Measurements from ENCODE around the gene DCTN5.

DCTN5 gene

DNA sequence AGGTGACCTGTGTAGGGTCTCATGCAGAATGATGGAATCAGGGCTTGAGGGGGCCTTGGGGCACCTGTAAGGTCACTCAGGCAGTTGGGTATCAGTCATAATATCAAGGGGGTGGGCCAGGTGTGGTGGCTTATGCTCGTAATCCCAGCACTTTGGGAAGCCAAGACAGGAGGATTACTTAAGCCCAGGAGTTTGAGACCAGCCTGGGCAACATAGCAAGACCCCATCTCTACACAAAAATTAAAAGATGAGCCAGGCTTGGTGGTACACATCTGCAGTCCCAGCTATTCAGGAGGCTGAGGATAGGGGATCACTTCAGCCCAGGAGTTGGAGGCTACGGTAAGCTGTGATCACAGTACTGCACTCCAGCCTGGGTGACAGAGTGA is 64.2 kb downstream of the DCTN5 start:
- TF ChIP-seq TAF1 (IDR thresholded peaks at IDR 0.05; ENCODE audit: borderline replicate concordance, insufficient read depth, low read length): no peak
- no peak for TF ChIP-seq FOXP2 (optimal IDR thresholded peaks at IDR 0.05; ENCODE audit: borderline replicate concordance, extremely low read depth, extremely low read length, insufficient read depth)
- no peak for TF ChIP-seq SIN3A (IDR thresholded peaks at IDR 0.05; ENCODE audit: borderline replicate concordance, insufficient read depth, low read length)
- TF ChIP-seq, protein P1, sequence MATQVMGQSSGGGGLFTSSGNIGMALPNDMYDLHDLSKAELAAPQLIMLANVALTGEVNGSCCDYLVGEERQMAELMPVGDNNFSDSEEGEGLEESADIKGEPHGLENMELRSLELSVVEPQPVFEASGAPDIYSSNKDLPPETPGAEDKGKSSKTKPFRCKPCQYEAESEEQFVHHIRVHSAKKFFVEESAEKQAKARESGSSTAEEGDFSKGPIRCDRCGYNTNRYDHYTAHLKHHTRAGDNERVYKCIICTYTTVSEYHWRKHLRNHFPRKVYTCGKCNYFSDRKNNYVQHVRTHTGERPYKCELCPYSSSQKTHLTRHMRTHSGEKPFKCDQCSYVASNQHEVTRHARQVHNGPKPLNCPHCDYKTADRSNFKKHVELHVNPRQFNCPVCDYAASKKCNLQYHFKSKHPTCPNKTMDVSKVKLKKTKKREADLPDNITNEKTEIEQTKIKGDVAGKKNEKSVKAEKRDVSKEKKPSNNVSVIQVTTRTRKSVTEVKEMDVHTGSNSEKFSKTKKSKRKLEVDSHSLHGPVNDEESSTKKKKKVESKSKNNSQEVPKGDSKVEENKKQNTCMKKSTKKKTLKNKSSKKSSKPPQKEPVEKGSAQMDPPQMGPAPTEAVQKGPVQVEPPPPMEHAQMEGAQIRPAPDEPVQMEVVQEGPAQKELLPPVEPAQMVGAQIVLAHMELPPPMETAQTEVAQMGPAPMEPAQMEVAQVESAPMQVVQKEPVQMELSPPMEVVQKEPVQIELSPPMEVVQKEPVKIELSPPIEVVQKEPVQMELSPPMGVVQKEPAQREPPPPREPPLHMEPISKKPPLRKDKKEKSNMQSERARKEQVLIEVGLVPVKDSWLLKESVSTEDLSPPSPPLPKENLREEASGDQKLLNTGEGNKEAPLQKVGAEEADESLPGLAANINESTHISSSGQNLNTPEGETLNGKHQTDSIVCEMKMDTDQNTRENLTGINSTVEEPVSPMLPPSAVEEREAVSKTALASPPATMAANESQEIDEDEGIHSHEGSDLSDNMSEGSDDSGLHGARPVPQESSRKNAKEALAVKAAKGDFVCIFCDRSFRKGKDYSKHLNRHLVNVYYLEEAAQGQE (IDR thresholded peaks at IDR 0.05; ENCODE audit: insufficient read depth in 1 of 2, low read depth in 2 of 2, low read length in 2 of 2): no peak
- no peak for TF ChIP-seq POLR2AphosphoS5 (IDR thresholded peaks at IDR 0.05; ENCODE audit: low read depth, low read length)

DNA sequence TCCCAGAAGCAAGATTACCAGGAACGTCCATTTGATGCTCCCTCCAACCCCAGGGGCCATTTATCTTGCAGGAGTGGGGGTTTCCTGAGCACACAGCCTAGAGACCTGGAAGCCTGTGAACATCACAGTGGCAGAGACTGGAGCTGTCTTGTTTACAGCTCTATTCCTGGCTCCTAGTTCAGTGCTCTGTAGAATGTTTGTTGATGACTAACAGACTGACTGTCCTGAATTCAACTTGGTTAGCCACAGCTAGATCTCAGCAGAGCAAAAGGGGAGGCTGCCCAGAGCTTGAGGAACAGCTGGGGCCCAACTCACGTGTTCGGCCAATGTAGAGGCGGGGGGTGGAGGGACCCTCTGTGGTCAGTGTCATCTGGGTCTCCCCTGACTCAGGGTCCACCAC is 65.2 kb downstream of the DCTN5 start:
- no peak for TF ChIP-seq TAF1 (IDR thresholded peaks at IDR 0.05; ENCODE audit: borderline replicate concordance, insufficient read depth, low read length)
- no peak for TF ChIP-seq SIN3A (IDR thresholded peaks at IDR 0.05; ENCODE audit: borderline replicate concordance, insufficient read depth, low read length)
- TF ChIP-seq FOXP2 (optimal IDR thresholded peaks at IDR 0.05; ENCODE audit: borderline replicate concordance, extremely low read depth, extremely low read length, insufficient read depth): no peak
- TF ChIP-seq, protein P1 (IDR thresholded peaks at IDR 0.05; ENCODE audit: insufficient read depth in 1 of 2, low read depth in 2 of 2, low read length in 2 of 2): no peak
- TF ChIP-seq POLR2AphosphoS5 (IDR thresholded peaks at IDR 0.05; ENCODE audit: low read depth, low read length): no peak

DNA sequence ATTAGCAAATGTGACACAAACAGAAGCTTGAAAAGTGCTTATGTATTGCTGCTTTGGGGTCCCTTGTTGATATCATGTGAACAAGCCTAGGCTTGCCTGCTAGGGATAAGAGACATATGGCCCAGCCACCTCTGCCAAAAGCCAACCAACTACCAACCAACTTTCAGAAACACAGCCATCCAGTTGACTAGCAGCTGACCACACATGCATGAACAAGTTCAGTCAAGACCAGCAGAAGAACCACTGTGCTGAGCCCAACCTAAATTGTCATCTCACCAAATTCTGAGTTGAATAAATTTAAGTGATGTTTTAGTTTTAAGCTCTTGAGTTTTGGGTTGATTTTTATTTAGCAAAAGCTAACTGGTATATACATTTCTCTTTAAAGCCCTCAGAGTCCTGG is 68.3 kb downstream of the DCTN5 start:
- no peak for TF ChIP-seq POLR2AphosphoS5 (IDR thresholded peaks at IDR 0.05; ENCODE audit: low read depth, low read length)
- TF ChIP-seq SIN3A (IDR thresholded peaks at IDR 0.05; ENCODE audit: borderline replicate concordance, insufficient read depth, low read length): no peak
- TF ChIP-seq, protein P1 (IDR thresholded peaks at IDR 0.05; ENCODE audit: insufficient read depth in 1 of 2, low read depth in 2 of 2, low read length in 2 of 2): no peak
- TF ChIP-seq FOXP2 (optimal IDR thresholded peaks at IDR 0.05; ENCODE audit: borderline replicate concordance, extremely low read depth, extremely low read length, insufficient read depth): no peak
- no peak for TF ChIP-seq TAF1 (IDR thresholded peaks at IDR 0.05; ENCODE audit: borderline replicate concordance, insufficient read depth, low read length)

DNA sequence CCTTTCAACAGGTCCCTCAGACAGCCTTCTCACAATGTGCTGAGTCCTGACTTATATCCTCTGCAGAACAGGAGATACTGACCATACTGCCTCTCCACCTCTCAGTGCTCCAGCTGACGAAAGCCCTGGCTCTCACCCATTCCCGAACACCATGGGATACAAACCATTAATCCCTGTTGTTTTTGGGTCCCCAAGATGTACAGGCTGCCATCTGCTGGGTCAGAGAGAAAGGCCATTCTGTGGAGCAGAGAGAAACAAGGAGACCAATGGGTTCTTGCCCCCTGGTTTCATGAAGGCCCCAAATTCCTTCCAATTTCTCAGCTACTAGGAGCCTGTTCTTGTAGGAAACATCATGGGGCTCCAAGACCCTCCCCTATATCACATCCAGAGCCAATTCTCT is 68.7 kb downstream of the DCTN5 start:
- no peak for TF ChIP-seq POLR2AphosphoS5 (IDR thresholded peaks at IDR 0.05; ENCODE audit: low read depth, low read length)
- no peak for TF ChIP-seq TAF1 (IDR thresholded peaks at IDR 0.05; ENCODE audit: borderline replicate concordance, insufficient read depth, low read length)
- TF ChIP-seq FOXP2 (optimal IDR thresholded peaks at IDR 0.05; ENCODE audit: borderline replicate concordance, extremely low read depth, extremely low read length, insufficient read depth): no peak
- TF ChIP-seq, protein P1 (IDR thresholded peaks at IDR 0.05; ENCODE audit: insufficient read depth in 1 of 2, low read depth in 2 of 2, low read length in 2 of 2): no peak
- no peak for TF ChIP-seq SIN3A (IDR thresholded peaks at IDR 0.05; ENCODE audit: borderline replicate concordance, insufficient read depth, low read length)

DNA sequence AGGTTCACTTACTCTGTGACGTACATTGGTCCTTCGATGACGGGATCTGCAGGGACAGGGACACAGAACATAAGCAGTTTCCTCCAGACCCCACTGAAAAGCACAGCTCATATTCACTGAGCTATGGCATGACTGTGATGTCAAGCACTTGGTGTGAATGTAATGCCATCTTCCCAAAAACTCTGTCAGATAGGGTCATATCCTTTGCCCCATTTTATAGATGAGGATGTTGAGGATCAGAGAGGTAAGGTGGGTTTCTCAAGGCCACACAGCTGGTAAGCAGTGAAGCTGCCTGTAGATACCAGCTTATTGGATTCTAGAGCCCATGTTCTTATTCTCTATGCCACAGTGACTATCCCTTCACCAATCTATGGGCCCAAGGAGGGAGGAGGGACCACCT is 69.2 kb downstream of the DCTN5 start:
- TF ChIP-seq TAF1 (IDR thresholded peaks at IDR 0.05; ENCODE audit: borderline replicate concordance, insufficient read depth, low read length): no peak
- no peak for TF ChIP-seq FOXP2 (optimal IDR thresholded peaks at IDR 0.05; ENCODE audit: borderline replicate concordance, extremely low read depth, extremely low read length, insufficient read depth)
- TF ChIP-seq, protein P1 (IDR thresholded peaks at IDR 0.05; ENCODE audit: insufficient read depth in 1 of 2, low read depth in 2 of 2, low read length in 2 of 2): no peak
- no peak for TF ChIP-seq POLR2AphosphoS5 (IDR thresholded peaks at IDR 0.05; ENCODE audit: low read depth, low read length)
- TF ChIP-seq SIN3A (IDR thresholded peaks at IDR 0.05; ENCODE audit: borderline replicate concordance, insufficient read depth, low read length): no peak

All from PFSK-1 (cell line).